Measurements from ENCODE around the gene TJP2.

Gene TJP2

GRCh38 chr9:69190086-69190862 is 16.2 kb downstream of the TJP2 start:
- H3K4me3 ChIP-seq (replicated peaks; ENCODE audit: low read depth, low read length), result no peak overlapping the region
- DNase-seq (ENCODE audit: extremely low read depth, low read depth), result no peak
- TF ChIP-seq, protein P1, sequence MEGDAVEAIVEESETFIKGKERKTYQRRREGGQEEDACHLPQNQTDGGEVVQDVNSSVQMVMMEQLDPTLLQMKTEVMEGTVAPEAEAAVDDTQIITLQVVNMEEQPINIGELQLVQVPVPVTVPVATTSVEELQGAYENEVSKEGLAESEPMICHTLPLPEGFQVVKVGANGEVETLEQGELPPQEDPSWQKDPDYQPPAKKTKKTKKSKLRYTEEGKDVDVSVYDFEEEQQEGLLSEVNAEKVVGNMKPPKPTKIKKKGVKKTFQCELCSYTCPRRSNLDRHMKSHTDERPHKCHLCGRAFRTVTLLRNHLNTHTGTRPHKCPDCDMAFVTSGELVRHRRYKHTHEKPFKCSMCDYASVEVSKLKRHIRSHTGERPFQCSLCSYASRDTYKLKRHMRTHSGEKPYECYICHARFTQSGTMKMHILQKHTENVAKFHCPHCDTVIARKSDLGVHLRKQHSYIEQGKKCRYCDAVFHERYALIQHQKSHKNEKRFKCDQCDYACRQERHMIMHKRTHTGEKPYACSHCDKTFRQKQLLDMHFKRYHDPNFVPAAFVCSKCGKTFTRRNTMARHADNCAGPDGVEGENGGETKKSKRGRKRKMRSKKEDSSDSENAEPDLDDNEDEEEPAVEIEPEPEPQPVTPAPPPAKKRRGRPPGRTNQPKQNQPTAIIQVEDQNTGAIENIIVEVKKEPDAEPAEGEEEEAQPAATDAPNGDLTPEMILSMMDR (IDR thresholded peaks at IDR 0.05; ENCODE audit: low read depth, low read length, missing control alignments), result no peak

- DNase-seq (ENCODE audit: extremely low read depth, low read depth), result no peak
- H3K4me3 ChIP-seq (replicated peaks; ENCODE audit: low read depth, low read length), result no peak overlapping the region
- TF ChIP-seq, protein P1 (IDR thresholded peaks at IDR 0.05; ENCODE audit: low read depth, low read length, missing control alignments), result no peak
Measured at GRCh38 chr9:69190863-69191181, 16.7 kb downstream of the TJP2 start.

DNA sequence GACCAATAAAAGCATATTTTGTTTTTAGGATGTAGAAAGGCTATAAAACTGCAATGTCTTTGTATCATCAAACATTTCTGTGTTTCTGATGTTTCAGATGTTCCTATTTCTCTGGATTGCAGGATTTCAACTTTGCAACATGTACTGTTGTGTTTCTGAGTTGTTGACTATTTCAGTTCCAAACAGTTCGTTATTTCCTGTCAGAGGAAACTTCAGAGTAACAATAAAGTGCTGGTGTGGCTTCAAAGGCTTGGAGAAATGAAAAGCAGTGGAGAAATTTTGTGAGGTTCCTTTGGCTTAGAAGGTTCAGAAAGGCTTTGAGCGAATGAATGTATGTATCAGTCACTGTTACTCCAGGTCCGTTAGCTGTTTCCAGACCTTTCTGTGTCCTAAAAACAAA is 17.2 kb downstream of the TJP2 start:
- H3K4me3 ChIP-seq (replicated peaks; ENCODE audit: low read depth, low read length), result no peak overlapping the region
- no peak for DNase-seq (ENCODE audit: extremely low read depth, low read depth)
- TF ChIP-seq, protein P1 (IDR thresholded peaks at IDR 0.05; ENCODE audit: low read depth, low read length, missing control alignments), result no peak

DNA sequence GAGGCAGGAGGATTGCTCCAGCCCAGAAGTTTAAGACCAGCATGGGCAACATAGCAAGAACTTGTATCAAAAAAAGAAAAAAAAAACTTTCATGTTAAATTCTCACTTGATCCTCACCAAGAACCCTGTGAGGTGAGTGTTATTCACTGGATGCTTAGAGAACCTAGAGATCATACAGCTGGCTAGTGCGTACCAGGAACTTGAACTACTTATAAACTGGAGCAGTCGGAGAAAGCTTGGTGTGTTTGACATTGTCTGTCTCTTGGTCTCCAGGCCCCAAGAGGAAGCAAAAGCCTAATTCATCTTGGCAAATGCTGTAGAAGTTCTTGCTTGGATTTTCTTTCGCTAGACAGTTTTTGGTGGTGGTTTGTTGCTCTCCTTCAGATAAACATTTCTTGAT is 18.1 kb downstream of the TJP2 start:
- TF ChIP-seq, protein P1 (IDR thresholded peaks at IDR 0.05; ENCODE audit: low read depth, low read length, missing control alignments), result no peak

GRCh38 chr9:69193685-69194032 is 19.6 kb downstream of the TJP2 start:
- DNase-seq (ENCODE audit: extremely low read depth, low read depth), result no peak
- TF ChIP-seq, protein P1 (IDR thresholded peaks at IDR 0.05; ENCODE audit: low read depth, low read length, missing control alignments), result no peak
- H3K4me3 ChIP-seq (replicated peaks; ENCODE audit: low read depth, low read length), result no peak overlapping the region

More for the DNA sequence above, 18.1 kb downstream of the TJP2 start:
- no peak overlapping the region for H3K4me3 ChIP-seq (replicated peaks; ENCODE audit: low read depth, low read length)
- no peak for DNase-seq (ENCODE audit: extremely low read depth, low read depth)

DNA sequence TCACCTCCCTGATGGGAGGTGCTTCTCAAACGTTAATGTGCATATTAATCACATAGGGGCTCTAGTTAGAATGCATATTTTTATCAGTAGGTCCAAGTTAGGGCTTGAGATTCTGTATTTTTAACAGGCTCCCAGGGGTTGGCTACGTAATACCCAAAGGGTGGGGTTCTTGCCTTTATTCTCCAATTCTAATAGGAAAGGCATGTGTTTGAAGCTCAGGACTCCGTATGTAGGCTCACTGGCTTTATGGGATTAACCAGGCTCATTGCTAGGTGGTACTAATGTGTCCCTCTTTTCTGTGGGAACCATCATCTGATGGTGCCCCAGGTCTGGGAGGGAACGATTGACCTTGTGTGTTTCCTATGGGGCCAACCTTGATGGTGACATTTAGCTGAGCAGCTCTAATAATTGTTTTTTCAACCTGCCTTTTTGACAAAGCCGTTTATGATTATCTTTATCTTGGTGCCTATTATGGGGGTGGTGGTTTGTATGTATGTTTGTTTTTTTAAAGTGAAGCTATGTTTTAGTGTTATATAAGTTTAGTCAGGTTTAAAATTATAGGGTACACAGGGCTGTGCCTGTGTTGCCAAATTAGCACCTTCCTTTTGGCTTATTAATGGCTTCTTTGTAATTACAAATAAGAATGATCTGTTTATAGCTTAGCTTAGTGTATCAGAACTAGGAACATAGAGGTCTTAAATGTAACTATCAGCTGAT is 20.8 kb downstream of the TJP2 start:
- TF ChIP-seq, protein P1 (IDR thresholded peaks at IDR 0.05; ENCODE audit: low read depth, low read length, missing control alignments), result no peak
- no peak overlapping the region for H3K4me3 ChIP-seq (replicated peaks; ENCODE audit: low read depth, low read length)
- DNase-seq (ENCODE audit: extremely low read depth, low read depth), result no peak

Data from HFF-Myc (cell line).